HuH-7 (cell line): ENCODE data around the gene MAPRE2.

Experiments used
- DNase-seq: peaks from one replicate; pipeline ENCODE4 v3.0.0; 2011; ENCODE audit warnings: low spot score

MAPRE2 gene

DNA sequence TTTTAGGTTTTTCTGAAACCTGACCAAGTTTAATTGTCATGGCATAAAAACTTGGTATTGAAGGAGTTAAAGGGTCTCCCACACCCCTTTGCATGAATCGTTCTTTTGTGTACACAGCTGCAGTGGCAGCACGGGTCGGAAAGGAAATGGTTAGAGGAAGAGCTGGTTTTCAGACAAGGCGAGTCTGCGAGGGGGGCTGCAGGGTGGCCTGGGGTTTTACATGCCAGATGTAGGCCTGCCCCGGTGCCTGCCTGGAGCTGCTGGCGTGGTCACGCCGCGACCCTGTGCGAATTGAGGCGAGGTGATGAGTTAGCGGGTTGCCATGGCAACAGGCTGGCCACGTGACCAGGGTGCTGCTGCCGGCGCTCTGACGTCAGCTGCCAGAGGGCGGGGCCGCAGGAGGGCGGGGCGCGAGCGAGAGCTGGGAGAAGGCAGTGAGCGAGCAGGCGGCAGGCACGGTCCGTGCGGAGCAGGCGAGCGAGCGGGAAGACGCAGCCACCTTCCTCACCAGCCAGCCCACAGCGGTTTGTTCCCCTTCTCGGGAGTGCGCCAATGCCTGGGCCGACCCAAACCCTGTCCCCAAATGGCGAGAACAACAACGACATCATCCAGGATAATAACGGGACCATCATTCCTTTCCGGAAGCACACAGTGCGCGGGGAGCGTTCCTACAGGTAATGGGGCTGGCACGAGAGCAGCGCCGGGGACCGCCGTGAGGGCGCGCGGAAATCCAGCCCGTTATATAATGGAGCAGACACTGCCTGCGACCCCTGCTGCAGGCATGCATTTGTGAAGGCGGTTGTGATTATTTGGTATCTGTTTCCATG is at the start of gene MAPRE2:
Gene MAPRE2 (plus strand): TSS at position 426 of the 827 bp plus-strand sequence. CDS start 127 bp downstream, at position 553.
- DNase-seq: peak; percentile 79

- no peak for DNase-seq
These were observed 49.7 kb upstream of the MAPRE2 start for GRCh38 chr18:34991561-34991960.

DNA sequence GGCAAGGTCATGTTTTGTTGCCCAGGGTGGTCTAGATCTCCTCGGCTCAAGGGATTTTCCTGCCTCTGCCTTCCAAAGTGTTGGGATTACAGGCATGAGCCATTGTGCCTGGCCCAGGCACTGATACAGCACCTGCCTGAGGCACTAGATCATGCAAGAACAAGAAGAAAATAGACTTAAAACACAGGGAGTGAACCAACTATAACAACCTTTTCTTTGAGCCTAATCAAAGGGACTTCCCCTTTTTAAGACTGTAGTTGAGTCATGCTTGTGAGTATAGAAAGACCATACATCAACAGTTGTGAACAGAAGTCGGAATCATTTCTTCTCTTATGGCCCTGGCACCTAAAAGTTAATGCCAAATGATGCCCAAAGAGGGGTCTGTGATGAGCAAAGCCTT is 47.9 kb upstream of the MAPRE2 start:
- DNase-seq: no peak

GRCh38 chr18:34995746-34996145 is 45.5 kb upstream of the MAPRE2 start:
- no peak for DNase-seq

DNA sequence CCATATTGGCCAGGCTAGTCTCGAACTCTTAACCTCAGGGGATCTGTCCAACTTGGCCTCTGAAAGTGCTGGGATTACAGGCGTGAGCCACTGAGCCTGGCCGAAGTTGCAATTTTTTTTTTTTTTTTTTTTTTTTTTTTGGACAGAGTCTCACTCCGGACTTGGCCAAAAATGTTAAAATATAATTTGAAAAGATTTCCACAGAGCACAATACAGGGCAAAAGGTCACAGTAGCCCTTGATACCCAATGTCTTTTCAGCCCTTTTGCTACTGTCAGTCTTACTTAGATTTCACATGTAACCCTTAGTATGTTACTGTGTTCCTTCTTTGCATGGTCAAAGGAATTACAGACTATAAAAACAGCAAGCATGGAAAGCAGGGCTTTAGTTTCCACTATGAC is 42.6 kb upstream of the MAPRE2 start:
- DNase-seq: no peak

DNA sequence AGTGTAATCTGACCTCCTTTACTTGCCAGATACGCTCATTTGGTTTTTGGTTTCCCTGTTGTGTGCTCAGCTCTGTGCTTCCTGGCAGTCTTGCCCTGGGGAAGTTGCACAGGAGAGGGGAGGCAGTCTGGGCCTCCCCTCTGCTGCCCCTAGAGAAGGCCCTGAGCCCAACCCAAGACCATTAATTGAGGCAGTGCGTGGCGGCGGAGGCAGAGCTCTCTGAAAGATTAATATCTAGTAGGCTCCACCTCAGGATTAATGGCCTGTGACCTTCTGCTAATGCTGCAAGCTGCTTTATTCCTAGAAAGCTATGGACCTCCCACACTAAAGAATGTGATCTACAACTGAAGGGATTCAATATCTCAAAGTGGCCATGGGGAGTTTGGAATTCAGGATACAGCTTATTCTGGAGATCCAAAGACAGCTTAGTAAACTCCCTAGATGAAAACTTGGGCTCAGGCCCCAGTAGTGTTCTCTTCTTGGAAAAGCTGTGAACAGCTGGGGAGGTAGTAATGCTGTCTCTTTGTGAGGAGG is 41.4 kb upstream of the MAPRE2 start:
- DNase-seq: no peak

DNA sequence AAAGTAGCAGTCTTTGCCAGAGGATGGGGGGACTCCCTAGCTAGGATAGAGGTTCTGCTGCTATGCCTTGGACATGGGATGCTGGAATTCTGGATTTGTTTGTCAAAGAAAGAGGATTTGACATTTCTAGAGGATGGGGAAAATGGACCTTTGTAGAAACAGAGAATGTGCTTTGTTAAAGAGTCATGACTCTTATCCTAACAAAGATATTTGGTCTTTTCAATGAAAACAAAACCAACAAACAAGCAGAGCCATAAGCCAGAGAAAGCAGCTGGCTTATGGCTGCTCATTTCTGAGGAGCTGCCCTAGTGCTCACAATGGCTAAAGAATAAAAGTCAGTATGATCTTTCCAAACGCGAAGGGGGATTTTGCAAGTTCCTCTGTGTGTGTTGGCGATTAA is 40.8 kb upstream of the MAPRE2 start:
- DNase-seq: no peak

DNA sequence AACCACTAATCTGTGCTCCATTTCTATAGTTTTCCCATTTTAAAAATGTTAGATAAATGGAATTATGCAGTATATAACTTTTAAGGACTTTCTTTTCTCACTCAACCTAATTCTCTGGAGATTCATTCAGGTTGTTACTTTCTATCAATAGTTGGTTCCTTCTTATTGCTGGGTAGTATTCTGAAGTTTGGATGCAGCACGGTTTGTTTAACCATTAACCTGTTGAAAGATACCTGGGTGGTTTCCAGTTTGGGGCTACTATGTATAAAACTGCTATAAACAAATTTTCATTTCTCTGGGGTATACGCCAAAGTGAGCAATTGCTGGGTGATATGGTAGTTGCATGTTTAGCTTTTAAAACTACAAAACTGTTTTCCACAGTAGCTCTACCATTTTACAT is 39.1 kb upstream of the MAPRE2 start:
- DNase-seq: no peak

DNA sequence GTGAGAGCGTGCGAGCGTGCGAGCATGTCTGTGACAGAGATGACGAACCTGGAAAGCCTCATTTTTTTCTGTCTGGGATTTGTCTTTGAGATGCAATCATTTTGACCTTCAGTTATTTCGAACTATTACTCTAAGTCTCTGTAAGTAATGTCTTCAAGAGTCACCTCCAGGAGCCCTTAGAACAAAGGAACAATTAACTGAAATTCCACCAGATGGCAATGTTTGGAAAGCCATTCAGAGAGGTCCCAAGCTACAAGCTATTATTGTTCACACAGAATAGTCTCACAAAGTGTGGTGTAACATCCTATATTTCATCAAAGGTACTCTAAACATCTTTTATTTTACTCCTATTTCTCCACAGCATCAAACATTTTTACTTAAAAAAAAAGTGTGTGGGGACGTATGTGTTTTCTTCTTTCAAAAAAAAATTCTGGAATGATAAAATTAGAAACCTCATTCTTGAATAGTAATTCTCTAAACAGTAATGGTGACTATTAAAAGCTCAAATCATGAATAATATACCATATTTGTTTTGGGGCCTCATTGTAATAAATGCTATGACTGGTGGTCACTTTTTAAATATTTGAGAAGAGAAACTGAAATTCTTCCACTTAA is 35.1 kb upstream of the MAPRE2 start:
- DNase-seq: peak; percentile 22

- DNase-seq: no peak
These were observed 31.1 kb upstream of the MAPRE2 start for GRCh38 chr18:35010156-35010555.

DNA sequence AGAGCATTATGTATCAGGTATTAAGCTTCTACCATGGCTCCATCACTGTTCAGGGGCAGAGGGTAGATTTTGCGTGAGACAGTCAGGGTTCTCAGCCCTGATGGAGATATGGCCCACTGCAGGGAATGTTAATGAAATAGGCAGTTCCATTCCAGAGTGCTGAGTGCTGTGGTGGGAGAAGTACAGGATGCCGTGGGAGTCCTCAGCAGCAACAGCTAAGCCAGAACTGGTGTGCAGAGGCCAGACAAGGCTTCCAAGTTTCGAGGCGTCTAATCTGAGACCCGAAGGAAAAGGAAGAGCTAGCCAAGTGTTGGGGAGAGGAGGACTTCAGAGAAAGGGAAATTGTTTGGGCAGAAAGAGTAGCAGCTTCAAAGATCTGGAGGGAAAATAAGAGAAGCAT is 30.2 kb upstream of the MAPRE2 start:
- no peak for DNase-seq

DNA sequence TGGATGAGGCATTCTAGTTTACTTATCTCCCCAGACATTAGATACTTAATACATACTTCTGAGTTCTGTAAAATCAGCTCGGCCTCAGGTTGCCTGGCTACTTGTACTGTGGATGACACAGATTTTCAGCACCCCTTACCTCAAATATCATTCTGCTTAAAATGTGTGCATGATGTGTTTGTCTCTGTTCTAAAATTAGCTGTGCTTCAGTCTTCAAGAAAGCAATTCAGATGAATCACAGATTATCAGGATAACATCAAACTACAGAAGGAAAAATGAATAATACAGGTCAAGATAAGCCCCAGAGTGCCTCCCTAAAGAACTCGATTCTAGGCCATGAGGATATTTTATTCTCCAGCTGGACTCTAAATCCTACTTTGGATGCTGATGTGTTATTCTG is 21.3 kb upstream of the MAPRE2 start:
- no peak for DNase-seq

DNA sequence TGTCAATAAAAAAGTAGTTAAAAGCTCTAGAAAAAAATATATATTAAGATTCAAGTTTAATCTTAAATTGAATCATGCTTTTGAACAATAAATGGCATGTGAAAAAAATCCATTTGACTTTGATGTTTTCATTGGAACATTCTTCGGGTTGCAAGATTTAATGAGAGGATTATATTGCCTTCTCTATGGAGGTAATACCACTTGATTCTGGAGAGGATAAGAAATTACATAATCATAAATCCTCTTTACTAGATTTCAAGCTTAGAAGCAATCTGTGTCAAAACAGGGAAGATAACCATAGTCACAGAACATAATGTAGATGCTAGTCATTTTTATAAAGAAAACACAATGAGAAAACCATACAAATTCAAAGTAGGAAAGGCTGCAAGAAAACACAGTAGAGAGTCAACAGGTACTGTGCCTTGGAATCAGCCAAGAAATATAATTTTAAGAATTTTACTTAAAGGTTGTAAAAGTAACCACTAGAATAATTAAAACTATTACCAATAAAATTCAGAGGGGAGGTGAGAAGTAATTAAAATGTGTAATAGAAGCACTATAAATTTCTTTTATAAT is 18.7 kb upstream of the MAPRE2 start:
- no peak for DNase-seq

GRCh38 chr18:35024196-35024595 is 17.0 kb upstream of the MAPRE2 start:
- DNase-seq: no peak

DNA sequence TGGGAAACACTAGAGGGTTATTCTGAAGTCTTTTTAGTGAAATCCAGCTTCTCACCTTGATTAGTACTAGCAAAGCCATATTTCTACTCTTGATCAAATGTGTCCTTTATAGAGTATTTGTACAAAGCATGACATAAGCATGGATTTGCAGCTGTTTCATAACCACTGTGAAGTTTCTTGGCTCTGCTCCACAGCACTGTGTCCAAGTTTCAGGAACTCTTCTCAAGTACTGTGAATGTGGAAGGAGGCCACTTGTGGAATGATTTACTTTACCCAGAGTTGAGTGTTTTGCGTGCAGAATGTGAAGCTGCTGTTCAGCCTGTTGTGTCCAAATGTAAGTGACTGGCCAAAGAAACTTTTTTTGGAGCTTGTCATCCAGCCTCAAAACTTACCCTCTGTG is 16.2 kb upstream of the MAPRE2 start:
- DNase-seq: no peak

GRCh38 chr18:35026407-35027061 is 14.7 kb upstream of the MAPRE2 start:
- DNase-seq: no peak

DNA sequence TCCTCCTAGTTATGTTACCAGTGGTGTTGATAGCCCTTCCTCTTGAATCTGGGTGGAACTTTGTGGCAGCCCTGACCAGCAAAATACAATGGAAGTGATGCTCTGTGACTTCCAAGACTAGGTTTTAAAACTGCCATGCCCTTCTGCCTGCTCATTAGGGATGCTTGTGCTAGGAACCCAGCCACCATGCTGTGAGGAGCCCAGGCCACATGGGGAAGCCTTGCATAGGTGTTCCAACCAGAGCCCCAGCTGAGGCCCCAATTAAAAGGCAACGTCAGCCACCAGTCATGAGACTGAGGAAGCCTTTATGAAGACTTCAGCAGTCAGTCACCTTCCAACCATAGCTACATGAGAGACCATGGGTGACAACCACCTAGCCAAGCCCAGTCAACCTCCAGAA is 14.0 kb upstream of the MAPRE2 start:
- no peak for DNase-seq

DNA sequence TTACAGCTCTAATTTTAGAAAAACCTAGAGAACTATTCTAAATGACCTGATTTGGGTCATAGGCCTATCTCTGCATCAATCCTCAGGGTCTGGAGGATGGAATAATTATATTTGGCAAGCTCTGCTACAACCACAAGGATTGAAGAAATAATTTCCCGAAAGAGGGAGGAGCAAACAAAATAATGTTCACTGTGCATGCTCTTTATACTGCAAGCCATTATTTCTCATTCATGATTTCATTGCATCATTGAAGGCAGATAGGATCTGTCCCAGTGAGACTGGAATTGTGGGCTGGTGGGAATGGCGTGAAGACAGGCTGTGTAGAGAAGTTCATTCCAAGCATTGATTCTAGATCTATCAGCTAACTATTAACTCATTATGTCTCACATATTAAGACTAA is 12.7 kb upstream of the MAPRE2 start:
- no peak for DNase-seq

GRCh38 chr18:35029103-35029502 is 12.1 kb upstream of the MAPRE2 start:
- no peak for DNase-seq

GRCh38 chr18:35029770-35030169 is 11.4 kb upstream of the MAPRE2 start:
- DNase-seq: no peak

GRCh38 chr18:35030277-35030989 is 10.8 kb upstream of the MAPRE2 start:
- no peak for DNase-seq

GRCh38 chr18:35032113-35032512 is 9.1 kb upstream of the MAPRE2 start:
- DNase-seq: no peak
